HepG2 (cell line): Measurements from ENCODE around the gene MYLK3. TPM values are rescaled to one million over a fixed set of nuclear protein-coding genes. Genes with fewer than 3 reads are reported as not detected.
A peak's percentile ranks its signal among the peaks of the same experiment; 100 is the strongest.

ENCODE experiments used
- BCL6 ChIP-seq: IDR thresholded peaks from 2 replicates; pipeline ENCODE4 v1.6.1; 2016; ENCODE audit warnings: missing genetic modification reagents, missing compliant biosample characterization
- BRD4 ChIP-seq: sonication (generic); formaldehyde crosslinking; IDR thresholded peaks from 2 replicates; pipeline ENCODE4 v1.4.0; 2020; ENCODE audit warnings: missing genetic modification reagents
- CC2D1A ChIP-seq: sonication (generic); formaldehyde crosslinking; IDR thresholded peaks from 2 replicates; pipeline ENCODE4 v1.8.1; 2023; ENCODE audit warnings: mild to moderate bottlenecking, missing genetic modification reagents
- CHCHD3 ChIP-seq: sonication (generic); formaldehyde crosslinking; IDR thresholded peaks from 2 replicates; pipeline ENCODE4 v1.8.0; 2022; ENCODE audit warnings: mild to moderate bottlenecking, missing genetic modification reagents, moderate library complexity
- GTF2F1 ChIP-seq: fragments of 150-350 bp; IDR thresholded peaks from 2 replicates; pipeline ENCODE4 v1.6.1; 2014; ENCODE audit warnings: low read length
- HNF4G ChIP-seq, 2 experiments: sonication (generic) in 1 of 2; formaldehyde crosslinking in 1 of 2; IDR thresholded peaks; 2 replicates each; pipeline versions ENCODE4 v1.4.0 to v1.6.1; 2011 to 2020; ENCODE audit warnings: borderline replicate concordance in 2 of 2, low read depth in 2 of 2, mild to moderate bottlenecking in 2 of 2, low read length in 1 of 2, missing genetic modification reagents in 1 of 2, moderate library complexity in 1 of 2
- KDM5B ChIP-seq: sonication (generic); formaldehyde crosslinking; IDR thresholded peaks from 2 replicates; pipeline ENCODE4 v1.4.0; 2020; ENCODE audit warnings: missing genetic modification reagents, mild to moderate bottlenecking, borderline replicate concordance
- LCORL ChIP-seq, 2 experiments: fragments of 450-650 bp in 1 of 2; sonication (generic) in 1 of 2; formaldehyde crosslinking in 1 of 2; IDR thresholded peaks; 2 replicates each; pipeline versions ENCODE4 v1.5.0 to v1.6.1; 2017 to 2020; ENCODE audit warnings: antibody characterized with exemption in 1 of 2, missing genetic modification reagents in 1 of 2
- MTF2 ChIP-seq: sonication (generic); formaldehyde crosslinking; IDR thresholded peaks from 2 replicates; pipeline ENCODE4 v1.5.0; 2020; ENCODE audit warnings: missing genetic modification reagents, borderline replicate concordance
- NFYC ChIP-seq: IDR thresholded peaks from 2 replicates; pipeline ENCODE4 v1.6.1; 2016; ENCODE audit warnings: missing genetic modification reagents, missing compliant biosample characterization
- PLSCR1 ChIP-seq: sonication (generic); formaldehyde crosslinking; IDR thresholded peaks from 2 replicates; pipeline ENCODE4 v1.5.0; 2020; ENCODE audit warnings: missing genetic modification reagents, mild to moderate bottlenecking, borderline replicate concordance
- SETDB1 ChIP-seq: sonication (generic); formaldehyde crosslinking; IDR thresholded peaks from 2 replicates; pipeline ENCODE4 v1.5.1; 2020; ENCODE audit warnings: missing genetic modification reagents, mild to moderate bottlenecking, borderline replicate concordance
- SKI ChIP-seq: fragments of 450-650 bp; IDR thresholded peaks from one replicate; pipeline ENCODE4 v1.6.1; 2018; ENCODE audit warnings: mild to moderate bottlenecking; ENCODE audit not compliant: partially characterized antibody
- SNAI1 ChIP-seq: sonication (generic); formaldehyde crosslinking; IDR thresholded peaks from 2 replicates; pipeline ENCODE4 v1.5.0; 2020; ENCODE audit warnings: mild to moderate bottlenecking, missing genetic modification reagents, borderline replicate concordance
- SYNCRIP ChIP-seq: fragments of 200-400 bp; formaldehyde crosslinking; IDR thresholded peaks from 2 replicates; pipeline ENCODE4 v1.6.1; 2018; ENCODE audit warnings: mild to moderate bottlenecking, low read depth, low read length; ENCODE audit not compliant: insufficient read depth
- THRA ChIP-seq: sonication (generic); formaldehyde crosslinking; IDR thresholded peaks from 2 replicates; pipeline ENCODE4 v1.4.0; 2020; ENCODE audit warnings: missing genetic modification reagents, borderline replicate concordance
- ZBTB49 ChIP-seq: sonication (generic); formaldehyde crosslinking; IDR thresholded peaks from 2 replicates; pipeline ENCODE4 v1.4.0; 2020; ENCODE audit warnings: missing genetic modification reagents, borderline replicate concordance
- ZC3H13 ChIP-seq: sonication (generic); formaldehyde crosslinking; IDR thresholded peaks from 2 replicates; pipeline ENCODE4 v1.8.1; 2023; ENCODE audit warnings: mild to moderate bottlenecking, missing genetic modification reagents, moderate library complexity
- ZFP82 ChIP-seq: sonication (generic); formaldehyde crosslinking; IDR thresholded peaks from 2 replicates; pipeline ENCODE4 v1.5.1; 2020; ENCODE audit warnings: mild to moderate bottlenecking, missing genetic modification reagents, borderline replicate concordance
- ZNF296 ChIP-seq: sonication (generic); formaldehyde crosslinking; conservative IDR thresholded peaks from 2 replicates; pipeline ENCODE4 v1.5.0; 2020; ENCODE audit warnings: mild to moderate bottlenecking, missing genetic modification reagents
- ZNF782 ChIP-seq: sonication (generic); formaldehyde crosslinking; IDR thresholded peaks from 2 replicates; pipeline ENCODE4 v1.4.0; 2020; ENCODE audit warnings: missing genetic modification reagents, mild to moderate bottlenecking, borderline replicate concordance
- ZNF879 ChIP-seq: sonication (generic); formaldehyde crosslinking; IDR thresholded peaks from 2 replicates; pipeline ENCODE4 v1.8.1; 2023; ENCODE audit warnings: missing genetic modification reagents
- polyA plus RNA-seq, 8 experiments: library from polyadenylated mRNA; depleted of rRNA in 3 of 8; stranded (reverse) in 7 of 8; unstranded in 1 of 8; fragments of >200 nt; fragmentation: Illumina TruSeq in 4 of 8; extraction: Trizol in 4 of 8; gene quantifications; 2 replicates each; pipeline versions ENCODE4 v1.2.1 to v1.2.3, GENCODE V29; 2011 to 2016; ENCODE audit warnings: low read depth in 4 of 8, missing spikeins in 1 of 8, mixed read lengths in 1 of 8; ENCODE audit not compliant: insufficient read depth in 1 of 8
- total RNA-seq, 5 experiments: library from RNA; depleted of rRNA; stranded (reverse); fragments of >200 nt; fragmentation: Illumina TruSeq; extraction: Trizol; gene quantifications; 2 replicates each; pipeline ENCODE4 v1.2.3, GENCODE V29; 2016; ENCODE audit warnings: low read depth in 1 of 5
- TF ChIP-seq, protein P1 (sequence below): IDR thresholded peaks from 2 replicates; pipeline ENCODE4 v1.6.1; 2018; ENCODE audit warnings: missing genetic modification reagents

Gene MYLK3
- total and polyA plus RNA-seq, 2 of the 13 experiments (the other 11 are each of a cell fraction or from before 2014, with no cell fraction given), result 0.04 to 0.18 TPM

DNA sequence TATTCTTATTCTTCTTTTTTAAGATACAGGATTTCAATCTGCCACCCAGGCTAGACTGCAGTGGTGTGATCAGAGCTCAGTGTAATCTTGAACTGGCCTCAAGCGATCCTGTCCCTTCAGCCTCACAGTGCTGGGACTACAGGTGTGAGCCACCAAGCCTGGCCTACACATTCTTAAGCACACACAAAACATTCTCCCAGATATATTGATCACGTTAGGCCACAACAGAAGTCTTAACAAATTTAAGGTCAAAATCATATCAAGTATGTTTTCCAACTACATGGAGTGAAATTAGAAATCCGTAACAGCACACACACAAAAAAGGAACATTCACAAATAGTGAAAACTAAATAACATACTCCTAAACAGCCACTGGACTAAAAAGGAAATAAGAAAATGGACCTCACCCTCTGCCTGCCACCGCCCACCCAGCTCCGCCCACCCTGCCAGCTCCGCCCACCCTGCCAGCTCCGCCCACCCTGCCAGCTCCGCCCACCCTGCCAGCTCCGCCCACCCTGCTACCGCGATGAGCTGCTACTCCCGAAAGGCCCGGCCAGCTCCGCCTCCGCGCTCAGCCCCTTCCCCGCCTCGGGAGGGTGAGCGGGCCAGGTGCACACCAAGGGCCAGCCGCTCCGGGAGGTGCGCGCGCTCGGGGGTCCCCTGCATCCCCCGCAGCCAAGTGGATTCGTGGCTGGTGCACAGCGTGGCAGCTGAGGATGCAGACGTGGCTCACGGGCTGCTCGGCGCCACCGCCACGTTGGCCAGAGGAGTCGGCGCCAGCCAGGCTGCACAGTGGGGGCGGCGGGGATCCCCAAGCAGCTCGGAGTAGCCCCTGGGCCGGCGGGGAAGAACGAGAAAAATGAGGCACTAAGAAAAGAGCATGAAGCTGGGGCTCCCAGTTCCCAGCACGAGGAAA, 41.6 kb upstream of the MYLK3 start (continued):
- TF ChIP-seq PLSCR1 (CRISPR knock-in tag) (no peak), ZC3H13 (CRISPR knock-in tag) (peak; percentile 53), GTF2F1 (no peak), THRA (no peak), MTF2 (CRISPR knock-in tag) (peak; percentile 98), BCL6 (CRISPR knock-in tag) (peak; percentile 55; the same call in 1 of the 2 replicates), CHCHD3 (CRISPR knock-in tag) (peak; percentile 96), HNF4G (IDR thresholded peaks at IDR 0.05; ENCODE audit: borderline replicate concordance, low read depth, low read length) (peak; percentile 14; the same call in 1 of the 2 replicates), HNF4G (CRISPR knock-in tag; IDR thresholded peaks at IDR 0.05; ENCODE audit: borderline replicate concordance, low read depth) (no peak), NFYC (CRISPR knock-in tag) (no peak), ZBTB49 (no peak), ZFP82 (CRISPR knock-in tag) (peak; percentile 78; the same call in 1 of the 2 replicates), SKI (no peak), KDM5B (CRISPR knock-in tag) (peak; percentile 99), SNAI1 (peak; percentile 74; the same call in 1 of the 2 replicates), SETDB1 (CRISPR knock-in tag) (no peak), ZNF296 (CRISPR knock-in tag) (peak; percentile 41; the same call in 1 of the 2 replicates), BRD4 (CRISPR knock-in tag) (peak; percentile 93), SYNCRIP (no peak), LCORL (IDR thresholded peaks at IDR 0.05) (no peak), LCORL (CRISPR knock-in tag; IDR thresholded peaks at IDR 0.05) (peak; percentile 93), ZNF879 (CRISPR knock-in tag) (peak; percentile 92; the same call in 1 of the 2 replicates), CC2D1A (CRISPR knock-in tag) (peak; percentile 93), ZNF782 (0 out of 2 replicates have a peak, but pooled peaks have one; percentile 29)
- TF ChIP-seq, protein P1, sequence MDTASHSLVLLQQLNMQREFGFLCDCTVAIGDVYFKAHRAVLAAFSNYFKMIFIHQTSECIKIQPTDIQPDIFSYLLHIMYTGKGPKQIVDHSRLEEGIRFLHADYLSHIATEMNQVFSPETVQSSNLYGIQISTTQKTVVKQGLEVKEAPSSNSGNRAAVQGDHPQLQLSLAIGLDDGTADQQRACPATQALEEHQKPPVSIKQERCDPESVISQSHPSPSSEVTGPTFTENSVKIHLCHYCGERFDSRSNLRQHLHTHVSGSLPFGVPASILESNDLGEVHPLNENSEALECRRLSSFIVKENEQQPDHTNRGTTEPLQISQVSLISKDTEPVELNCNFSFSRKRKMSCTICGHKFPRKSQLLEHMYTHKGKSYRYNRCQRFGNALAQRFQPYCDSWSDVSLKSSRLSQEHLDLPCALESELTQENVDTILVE (CRISPR knock-in tag), result peak; percentile 54; the same call in 1 of the 2 replicates
